Gastrocnemius medialis (tissue), 4 donors: ENCODE results near the gene CPXM2. TPM values are rescaled to one million over a fixed set of nuclear protein-coding genes. Genes with fewer than 3 reads are reported as not detected.

Source experiments
- ATAC-seq, 2 donors: fragments of 150-250 bp; one replicate each; pipeline ENCODE4 v1.9.1; 2016
- DNase-seq, 2 donors: peaks; one replicate each; pipeline ENCODE4 v3.0.0-alpha.2; 2019
- H3K27ac ChIP-seq, 4 donors: fragments of 200-600 bp; sonication (generic); 1 replicate in 1 of 4; 2 replicates in 3 of 4; pipeline ENCODE4 v1.5.1; 2016 to 2018; ENCODE audit warnings: mild to moderate bottlenecking in 2 of 4, moderate library complexity in 1 of 4
- H3K27me3 ChIP-seq, 3 donors: fragments of 200-600 bp; sonication (generic) in 2 of 3; 1 replicate in 1 of 3; 2 replicates in 2 of 3; pipeline versions ENCODE4 v1.5.1 to v1.6.0; 2016 to 2019; ENCODE audit warnings: mild to moderate bottlenecking in 1 of 3, moderate library complexity in 1 of 3
- H3K36me3 ChIP-seq, 2 donors: fragments of 200-600 bp; sonication (generic) in 1 of 2; one replicate each; pipeline ENCODE4 v1.5.1; 2017 to 2018
- H3K4me1 ChIP-seq, 2 donors: fragments of 200-600 bp; sonication (generic) in 1 of 2; one replicate each; pipeline ENCODE4 v1.5.1; 2016 to 2017; ENCODE audit warnings: mild to moderate bottlenecking in 2 of 2
- H3K4me3 ChIP-seq, 4 donors: fragments of 200-600 bp; sonication (generic) in 3 of 4; 1 replicate in 1 of 4; 2 replicates in 3 of 4; pipeline ENCODE4 v1.5.1; 2016 to 2019; ENCODE audit warnings: mild to moderate bottlenecking in 2 of 4
- H3K9me3 ChIP-seq, 3 donors: fragments of 200-600 bp; sonication (generic) in 2 of 3; 1 replicate in 1 of 3; 2 replicates in 2 of 3; pipeline ENCODE4 v1.5.1; 2016 to 2019
- POLR2A ChIP-seq, 2 donors: fragments of 450-650 bp; IDR thresholded peaks; one replicate each; pipeline ENCODE4 v1.6.1; 2017; ENCODE audit warnings: antibody characterized with exemption in 2 of 2, mild to moderate bottlenecking in 2 of 2, moderate library complexity in 2 of 2
- in situ Hi-C, 4 donors: fragments of 200-750 bp; cut with MboI; loops; one replicate each; pipeline versions ENCODE4 v1.15.0 to v1.8.0; 2017; ENCODE audit warnings: low sequenced_read_pairs in 4 of 4
- intact Hi-C: fragments of 100-400 bp; cut with DNase I; formaldehyde crosslinking; loops from one replicate; pipeline ENCODE4 v1.15.1; 2023; ENCODE audit warnings: low total_unique reads
- total RNA-seq, 4 donors: library from RNA; depleted of rRNA; stranded (reverse); fragments of >200 nt; gene quantifications; one replicate each; pipeline versions ENCODE4 v1.1.0 to v1.2.3, GENCODE V29; 2016
- TF ChIP-seq, protein P1 (sequence below), 5 experiments: fragments of 450-650 bp in 3 of 5; fragments of 200-600 bp in 2 of 5; sonication (generic) in 2 of 5; IDR thresholded peaks in 4 of 5; conservative IDR thresholded peaks in 1 of 5; 1 replicate in 4 of 5; 2 replicates in 1 of 5; pipeline ENCODE4 v1.5.1; 2016 to 2019; ENCODE audit warnings: antibody characterized with exemption in 5 of 5, mild to moderate bottlenecking in 3 of 5, moderate library complexity in 3 of 5

CPXM2 gene
- total RNA-seq, 4 donors from 2014 or later = 0.63 to 4.1 (median 1.9) TPM

DNA sequence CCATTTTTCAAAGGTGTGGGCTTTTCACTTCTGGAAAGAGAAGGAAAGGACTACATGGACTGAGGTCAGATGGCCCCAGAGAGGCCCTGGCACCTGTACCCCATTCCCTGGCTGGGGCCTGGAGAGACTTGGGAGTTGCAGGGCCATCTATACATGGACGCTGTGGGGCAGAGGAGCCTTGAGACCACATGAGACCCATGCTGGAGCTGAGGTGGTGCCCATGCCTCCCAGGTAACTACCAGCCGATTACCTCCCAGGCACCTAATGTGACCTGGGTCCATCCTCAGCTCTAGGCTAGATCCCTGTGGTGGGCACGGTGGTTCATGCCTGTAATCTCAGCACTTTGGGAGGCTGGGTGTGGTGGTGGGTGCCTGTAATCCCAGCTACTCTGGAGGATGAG is 144.2 kb downstream of the CPXM2 start:
- Histone ChIP-seq H3K27me3 (no peaks in the 10 kb centered on the region), H3K27ac (no peak overlapping the region), H3K4me3 (no peak overlapping the region), H3K4me1 (no peaks in the 10 kb centered on the region), H3K9me3 (no peaks in the 10 kb centered on the region), H3K36me3 (no peaks in the 10 kb centered on the region)
- intact Hi-C loops = no loop called here
- in situ Hi-C loops = no loop called here
- DNase-seq = no peak
- TF ChIP-seq, protein P1, sequence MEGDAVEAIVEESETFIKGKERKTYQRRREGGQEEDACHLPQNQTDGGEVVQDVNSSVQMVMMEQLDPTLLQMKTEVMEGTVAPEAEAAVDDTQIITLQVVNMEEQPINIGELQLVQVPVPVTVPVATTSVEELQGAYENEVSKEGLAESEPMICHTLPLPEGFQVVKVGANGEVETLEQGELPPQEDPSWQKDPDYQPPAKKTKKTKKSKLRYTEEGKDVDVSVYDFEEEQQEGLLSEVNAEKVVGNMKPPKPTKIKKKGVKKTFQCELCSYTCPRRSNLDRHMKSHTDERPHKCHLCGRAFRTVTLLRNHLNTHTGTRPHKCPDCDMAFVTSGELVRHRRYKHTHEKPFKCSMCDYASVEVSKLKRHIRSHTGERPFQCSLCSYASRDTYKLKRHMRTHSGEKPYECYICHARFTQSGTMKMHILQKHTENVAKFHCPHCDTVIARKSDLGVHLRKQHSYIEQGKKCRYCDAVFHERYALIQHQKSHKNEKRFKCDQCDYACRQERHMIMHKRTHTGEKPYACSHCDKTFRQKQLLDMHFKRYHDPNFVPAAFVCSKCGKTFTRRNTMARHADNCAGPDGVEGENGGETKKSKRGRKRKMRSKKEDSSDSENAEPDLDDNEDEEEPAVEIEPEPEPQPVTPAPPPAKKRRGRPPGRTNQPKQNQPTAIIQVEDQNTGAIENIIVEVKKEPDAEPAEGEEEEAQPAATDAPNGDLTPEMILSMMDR (IDR thresholded peaks at IDR 0.05 in 4 of 5, conservative IDR thresholded peaks at IDR 0.05 in 1 of 5) = no peak
- TF ChIP-seq POLR2A (IDR thresholded peaks at IDR 0.05) = no peak
- ATAC-seq = no peak

DNA sequence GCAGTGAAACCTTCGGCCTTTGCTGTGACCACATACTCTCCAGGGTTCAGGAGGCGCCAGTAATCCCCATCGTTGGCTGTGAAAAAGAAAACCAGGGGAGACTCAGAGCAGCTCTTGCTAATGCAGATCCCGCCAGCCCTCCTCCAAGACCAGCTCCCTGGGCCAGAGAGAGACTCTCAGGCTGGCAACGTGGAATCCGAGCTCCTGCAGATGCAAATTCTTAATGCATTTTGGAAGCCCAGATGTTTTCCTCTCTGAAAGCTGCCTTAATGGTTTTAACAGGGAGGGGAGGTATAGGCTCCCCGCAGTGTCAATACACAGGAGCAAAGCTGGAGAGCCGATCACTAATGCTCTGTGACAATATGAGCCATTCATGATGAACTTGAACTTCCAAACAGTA is 144.7 kb downstream of the CPXM2 start:
- in situ Hi-C loops (no loop called here), intact Hi-C loops (no loop called here)
- H3K9me3 ChIP-seq = no peaks in the 10 kb centered on the region
- no peak for DNase-seq
- ATAC-seq = no peak
- no peak overlapping the region for H3K4me3 ChIP-seq
- no peak for TF ChIP-seq POLR2A (IDR thresholded peaks at IDR 0.05)
- TF ChIP-seq, protein P1 (IDR thresholded peaks at IDR 0.05 in 4 of 5, conservative IDR thresholded peaks at IDR 0.05 in 1 of 5) = no peak
- no peaks in the 10 kb centered on the region for H3K27me3 ChIP-seq
- H3K36me3 ChIP-seq = no peaks in the 10 kb centered on the region
- no peak overlapping the region for H3K27ac ChIP-seq
- H3K4me1 ChIP-seq = no peaks in the 10 kb centered on the region

GRCh38 chr10:123746520-123746919 is 145.1 kb downstream of the CPXM2 start:
- TF ChIP-seq, protein P1 (IDR thresholded peaks at IDR 0.05 in 4 of 5, conservative IDR thresholded peaks at IDR 0.05 in 1 of 5) = no peak
- no peak for TF ChIP-seq POLR2A (IDR thresholded peaks at IDR 0.05)
- intact Hi-C loops = no loop called here
- Histone ChIP-seq H3K9me3 (no peaks in the 10 kb centered on the region), H3K4me3 (no peak overlapping the region), H3K4me1 (no peaks in the 10 kb centered on the region), H3K27me3 (no peaks in the 10 kb centered on the region), H3K36me3 (no peaks in the 10 kb centered on the region), H3K27ac (no peak overlapping the region)
- in situ Hi-C loops = no loop called here
- DNase-seq = no peak
- no peak for ATAC-seq

DNA sequence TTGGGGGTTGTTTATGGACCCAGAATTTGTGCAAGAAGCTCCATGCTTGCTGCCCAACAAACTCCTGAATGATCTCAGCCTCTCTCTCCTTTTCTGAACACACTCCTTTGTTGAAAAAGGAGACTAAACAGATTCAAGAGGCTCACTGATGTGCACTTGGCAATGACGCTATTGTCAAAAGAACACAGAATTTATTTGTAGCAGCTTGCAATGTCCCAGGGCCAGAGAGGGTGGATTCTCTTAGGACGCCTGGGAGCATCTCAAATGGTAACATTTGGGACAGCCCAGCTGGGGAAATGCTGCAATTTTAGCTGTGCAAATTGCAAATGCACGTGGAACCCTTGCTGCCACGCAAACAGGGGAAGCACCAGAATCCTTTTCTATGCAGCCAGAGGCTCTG is 145.5 kb downstream of the CPXM2 start:
- Histone ChIP-seq H3K4me3 (no peak overlapping the region), H3K9me3 (no peaks in the 10 kb centered on the region), H3K27ac (no peak overlapping the region), H3K27me3 (no peaks in the 10 kb centered on the region), H3K4me1 (no peaks in the 10 kb centered on the region), H3K36me3 (no peaks in the 10 kb centered on the region)
- intact Hi-C loops (no loop called here), in situ Hi-C loops (no loop called here)
- DNase-seq (no peak), ATAC-seq (no peak)
- TF ChIP-seq, protein P1 (IDR thresholded peaks at IDR 0.05 in 4 of 5, conservative IDR thresholded peaks at IDR 0.05 in 1 of 5) = no peak
- no peak for TF ChIP-seq POLR2A (IDR thresholded peaks at IDR 0.05)

- in situ Hi-C loops = no loop called here
- TF ChIP-seq, protein P1 (IDR thresholded peaks at IDR 0.05 in 4 of 5, conservative IDR thresholded peaks at IDR 0.05 in 1 of 5) = no peak
- TF ChIP-seq POLR2A (IDR thresholded peaks at IDR 0.05) = no peak
- Histone ChIP-seq H3K36me3 (no peaks in the 10 kb centered on the region), H3K4me3 (no peak overlapping the region), H3K27me3 (peaks cover 0 to 3% (median 0%) of the 10 kb centered on the region in 3 donors), H3K27ac (no peak overlapping the region), H3K9me3 (no peaks in the 10 kb centered on the region), H3K4me1 (no peaks in the 10 kb centered on the region)
- DNase-seq = no peak
- no peak for ATAC-seq
- intact Hi-C loops = no loop called here
Observed at GRCh38 chr10:123744224-123744536, 147.4 kb downstream of the CPXM2 start.
